Tibial artery (tissue), 4 donors: ENCODE data around the gene HS1BP3.

Source experiments
- DNase-seq, 2 donors: peaks; one replicate each; pipeline ENCODE4 v3.0.0-alpha.2; 2019
- H3K27ac ChIP-seq, 2 donors: fragments of 200-600 bp; sonication (generic) in 1 of 2; 1 replicate in 1 of 2; 2 replicates in 1 of 2; pipeline ENCODE4 v1.5.1; 2018 to 2019; ENCODE audit warnings: mild to moderate bottlenecking in 1 of 2
- H3K27me3 ChIP-seq, 2 donors: fragments of 200-600 bp; sonication (generic) in 1 of 2; one replicate each; pipeline versions ENCODE4 v1.5.1 to v1.6.0; 2016 to 2019
- H3K36me3 ChIP-seq, 3 donors: fragments of 200-600 bp; sonication (generic) in 2 of 3; one replicate each; pipeline ENCODE4 v1.5.1; 2016 to 2019; ENCODE audit warnings: mild to moderate bottlenecking in 2 of 3
- H3K4me1 ChIP-seq, 4 donors: fragments of 200-600 bp; sonication (generic) in 2 of 4; 1 replicate in 3 of 4; 2 replicates in 1 of 4; pipeline ENCODE4 v1.5.1; 2016 to 2019
- H3K4me3 ChIP-seq, 2 donors: fragments of 200-600 bp; sonication (generic) in 1 of 2; 1 replicate in 1 of 2; 2 replicates in 1 of 2; pipeline ENCODE4 v1.5.1; 2018 to 2019; ENCODE audit warnings: mild to moderate bottlenecking in 2 of 2
- H3K9me3 ChIP-seq, 3 donors: fragments of 200-600 bp; sonication (generic) in 1 of 3; one replicate each; pipeline ENCODE4 v1.5.1; 2016 to 2019
- intact Hi-C: fragments of 100-400 bp; cut with DNase I; formaldehyde crosslinking; loops from one replicate; pipeline ENCODE4 v1.15.0; 2023; ENCODE audit warnings: low total_unique reads
- TF ChIP-seq, protein P1 (sequence below), 2 experiments: fragments of 200-600 bp in 1 of 2; fragments of 450-650 bp in 1 of 2; IDR thresholded peaks; one replicate each; pipeline ENCODE4 v1.5.1; 2017 to 2019; ENCODE audit warnings: antibody characterized with exemption in 2 of 2, mild to moderate bottlenecking in 1 of 2, moderate library complexity in 1 of 2

HS1BP3 gene, protein sequence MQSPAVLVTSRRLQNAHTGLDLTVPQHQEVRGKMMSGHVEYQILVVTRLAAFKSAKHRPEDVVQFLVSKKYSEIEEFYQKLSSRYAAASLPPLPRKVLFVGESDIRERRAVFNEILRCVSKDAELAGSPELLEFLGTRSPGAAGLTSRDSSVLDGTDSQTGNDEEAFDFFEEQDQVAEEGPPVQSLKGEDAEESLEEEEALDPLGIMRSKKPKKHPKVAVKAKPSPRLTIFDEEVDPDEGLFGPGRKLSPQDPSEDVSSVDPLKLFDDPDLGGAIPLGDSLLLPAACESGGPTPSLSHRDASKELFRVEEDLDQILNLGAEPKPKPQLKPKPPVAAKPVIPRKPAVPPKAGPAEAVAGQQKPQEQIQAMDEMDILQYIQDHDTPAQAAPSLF

DNA sequence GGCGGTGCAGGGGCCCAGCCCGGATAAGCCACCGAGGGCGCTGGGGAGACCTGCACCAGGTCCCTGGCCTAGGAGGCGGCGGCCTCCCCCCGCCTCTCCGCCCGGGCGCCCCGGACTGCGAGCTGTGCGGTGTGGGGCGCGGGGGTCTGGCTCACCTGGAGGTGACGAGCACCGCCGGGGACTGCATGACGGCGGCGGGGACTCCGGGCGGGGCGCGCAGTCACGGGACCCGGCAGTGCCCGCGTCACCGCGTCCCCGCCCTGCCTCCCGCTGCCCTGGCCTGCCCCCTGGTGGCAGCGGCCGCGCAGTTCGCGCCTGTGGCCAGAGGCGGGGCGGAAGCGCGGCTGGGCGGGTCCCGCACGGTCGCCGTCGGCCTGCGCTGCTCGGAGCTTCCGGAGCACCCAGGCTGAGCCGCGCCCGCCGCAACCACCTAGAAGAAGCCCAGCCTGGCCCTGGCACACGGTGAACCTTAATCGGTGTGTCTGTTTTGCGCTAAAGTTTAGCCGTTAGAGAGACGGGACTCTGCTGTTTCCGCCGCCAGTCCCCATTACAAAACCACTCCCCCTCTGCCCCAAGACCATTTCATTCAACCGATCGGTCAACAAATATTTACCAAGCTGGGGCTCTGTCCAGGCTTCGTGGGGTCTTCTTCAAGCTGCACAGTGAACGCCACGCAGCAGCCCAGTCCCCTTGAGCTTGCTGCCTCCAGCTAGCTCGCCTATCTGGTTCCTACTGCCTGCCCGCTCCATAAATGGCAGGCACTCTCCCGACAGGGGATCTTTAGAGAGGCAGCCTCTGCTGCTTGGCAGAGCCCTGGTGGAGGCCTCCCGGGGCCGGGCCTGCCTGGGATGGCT, at the start of gene HS1BP3:
Gene HS1BP3 (minus strand): TSS at position 222 of the 854 bp plus-strand sequence. CDS start 35 bp downstream, at position 187.
- Histone ChIP-seq H3K27ac (peak within 1 kb of the TSS; percentile 98), H3K36me3 (peaks cover 0 to 11% (median 8%) of the 10 kb centered on the region in 3 donors), H3K9me3 (no peaks in the 10 kb centered on the region), H3K27me3 (no peaks in the 10 kb centered on the region), H3K4me1 (peaks cover 0 to 50% (median 37%) of the 10 kb centered on the region in 4 donors), H3K4me3 (peak within 1 kb of the TSS; percentile 92 to 97)
- intact Hi-C loops = no loop called here
- DNase-seq = peak; percentile 79 to 94
- TF ChIP-seq, protein P1, sequence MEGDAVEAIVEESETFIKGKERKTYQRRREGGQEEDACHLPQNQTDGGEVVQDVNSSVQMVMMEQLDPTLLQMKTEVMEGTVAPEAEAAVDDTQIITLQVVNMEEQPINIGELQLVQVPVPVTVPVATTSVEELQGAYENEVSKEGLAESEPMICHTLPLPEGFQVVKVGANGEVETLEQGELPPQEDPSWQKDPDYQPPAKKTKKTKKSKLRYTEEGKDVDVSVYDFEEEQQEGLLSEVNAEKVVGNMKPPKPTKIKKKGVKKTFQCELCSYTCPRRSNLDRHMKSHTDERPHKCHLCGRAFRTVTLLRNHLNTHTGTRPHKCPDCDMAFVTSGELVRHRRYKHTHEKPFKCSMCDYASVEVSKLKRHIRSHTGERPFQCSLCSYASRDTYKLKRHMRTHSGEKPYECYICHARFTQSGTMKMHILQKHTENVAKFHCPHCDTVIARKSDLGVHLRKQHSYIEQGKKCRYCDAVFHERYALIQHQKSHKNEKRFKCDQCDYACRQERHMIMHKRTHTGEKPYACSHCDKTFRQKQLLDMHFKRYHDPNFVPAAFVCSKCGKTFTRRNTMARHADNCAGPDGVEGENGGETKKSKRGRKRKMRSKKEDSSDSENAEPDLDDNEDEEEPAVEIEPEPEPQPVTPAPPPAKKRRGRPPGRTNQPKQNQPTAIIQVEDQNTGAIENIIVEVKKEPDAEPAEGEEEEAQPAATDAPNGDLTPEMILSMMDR (IDR thresholded peaks at IDR 0.05) = peak; percentile 79 to 99

DNA sequence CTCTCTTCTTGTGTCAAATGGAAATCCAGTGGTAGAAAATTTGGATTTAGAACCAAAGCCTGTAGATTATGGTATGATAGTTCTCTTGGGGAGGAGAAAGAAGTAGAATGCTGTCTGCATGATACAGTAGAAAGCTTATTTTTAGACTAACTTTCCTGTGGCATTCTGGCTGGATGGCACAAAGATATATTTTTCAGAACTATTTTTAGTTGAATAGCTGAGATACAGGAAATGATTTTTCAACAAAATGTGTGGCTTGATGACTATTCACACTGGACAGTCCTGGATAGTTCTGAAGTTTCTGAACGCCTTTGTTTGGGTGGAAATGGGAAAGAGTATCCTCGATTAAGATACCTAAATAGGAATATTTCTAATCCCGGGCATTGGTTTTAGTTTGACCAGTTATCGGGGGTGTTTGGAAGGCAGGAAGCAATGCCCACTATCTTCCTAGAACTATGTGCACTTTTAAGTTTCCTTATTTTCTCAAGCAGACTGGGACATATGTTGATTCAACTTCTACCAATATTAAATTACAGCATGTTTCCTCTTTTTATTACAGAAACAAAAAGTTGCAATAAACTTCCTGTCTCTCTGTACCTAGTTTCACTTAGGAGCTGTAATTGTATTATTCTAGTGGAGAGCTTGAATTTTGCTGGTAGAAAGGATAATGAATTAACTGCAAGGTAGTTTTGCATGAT, 48.2 kb upstream of the HS1BP3 start:
- Histone ChIP-seq H3K4me1 (peaks cover 0 to 53% (median 8%) of the 10 kb centered on the region in 4 donors), H3K36me3 (no peaks in the 10 kb centered on the region), H3K9me3 (no peaks in the 10 kb centered on the region), H3K27ac (peak overlapping the region in 1 of 2 donors; percentile 48), H3K4me3 (peak overlapping the region; percentile 10 to 11), H3K27me3 (no peaks in the 10 kb centered on the region)
- no peak for DNase-seq
- TF ChIP-seq, protein P1 (IDR thresholded peaks at IDR 0.05) = no peak
- intact Hi-C loops = no loop called here

DNA sequence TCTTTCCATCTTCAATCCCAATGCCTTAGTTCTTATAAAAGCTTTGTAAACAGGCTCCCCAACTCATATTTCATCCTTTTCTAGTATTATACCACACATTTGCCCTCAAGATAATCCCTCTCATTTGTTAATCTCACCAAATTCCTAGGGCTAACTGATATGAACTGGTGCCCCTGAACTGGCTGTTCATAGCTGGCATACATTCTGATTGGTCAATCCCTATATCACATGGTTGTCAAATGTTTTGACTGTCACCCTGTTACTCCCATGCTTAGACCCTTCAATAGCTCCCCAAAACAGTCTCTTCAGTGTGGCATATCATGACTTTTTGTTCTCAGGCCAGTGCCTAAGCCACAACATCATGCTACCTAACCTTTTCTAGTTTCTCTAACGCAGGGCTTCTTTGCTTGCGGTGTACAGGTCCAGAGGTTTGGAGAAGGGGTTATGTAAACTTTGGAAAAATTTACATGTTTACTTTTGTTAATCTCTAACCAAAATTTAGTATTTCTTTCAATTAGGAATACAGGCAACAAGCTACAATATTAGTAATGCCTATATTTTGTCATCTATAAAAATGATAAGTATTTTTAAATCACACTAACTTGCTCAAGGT, 46.5 kb upstream of the HS1BP3 start:
- no peak overlapping the region for H3K27ac ChIP-seq
- no peak for DNase-seq
- TF ChIP-seq, protein P1 (IDR thresholded peaks at IDR 0.05) = no peak
- intact Hi-C loops = no loop called here
- H3K9me3 ChIP-seq = no peaks in the 10 kb centered on the region
- peaks cover 0 to 48% (median 8%) of the 10 kb centered on the region in 4 donors for H3K4me1 ChIP-seq
- H3K36me3 ChIP-seq = peaks cover 0 to 15% (median 4%) of the 10 kb centered on the region in 3 donors
- H3K4me3 ChIP-seq = no peak overlapping the region
- H3K27me3 ChIP-seq = no peaks in the 10 kb centered on the region

DNA sequence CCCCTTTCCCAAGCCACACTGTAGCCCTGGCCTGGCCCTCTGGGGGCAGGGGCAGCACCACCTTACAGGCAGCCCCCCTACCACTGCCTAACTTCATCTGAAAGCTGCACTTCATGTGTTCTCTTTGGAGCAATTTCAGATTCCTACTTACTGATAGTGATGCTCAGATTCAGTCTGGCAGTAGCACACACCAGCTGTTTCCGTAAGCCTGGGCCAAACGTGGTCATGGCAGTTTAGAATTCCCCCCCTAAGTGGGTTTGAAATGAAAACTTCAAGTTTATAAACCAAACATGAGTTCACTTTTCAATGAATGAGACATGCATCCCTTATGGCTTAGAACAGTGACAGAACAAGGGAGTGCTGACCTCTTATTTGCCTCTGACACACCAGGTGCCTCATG, 45.5 kb upstream of the HS1BP3 start:
- Histone ChIP-seq H3K27me3 (no peaks in the 10 kb centered on the region), H3K4me3 (no peak overlapping the region), H3K36me3 (peaks cover 0 to 15% (median 4%) of the 10 kb centered on the region in 3 donors), H3K4me1 (peaks cover 0 to 39% (median 8%) of the 10 kb centered on the region in 4 donors), H3K27ac (no peak overlapping the region), H3K9me3 (no peaks in the 10 kb centered on the region)
- intact Hi-C loops = no loop called here
- TF ChIP-seq, protein P1 (IDR thresholded peaks at IDR 0.05) = no peak
- DNase-seq = no peak

DNA sequence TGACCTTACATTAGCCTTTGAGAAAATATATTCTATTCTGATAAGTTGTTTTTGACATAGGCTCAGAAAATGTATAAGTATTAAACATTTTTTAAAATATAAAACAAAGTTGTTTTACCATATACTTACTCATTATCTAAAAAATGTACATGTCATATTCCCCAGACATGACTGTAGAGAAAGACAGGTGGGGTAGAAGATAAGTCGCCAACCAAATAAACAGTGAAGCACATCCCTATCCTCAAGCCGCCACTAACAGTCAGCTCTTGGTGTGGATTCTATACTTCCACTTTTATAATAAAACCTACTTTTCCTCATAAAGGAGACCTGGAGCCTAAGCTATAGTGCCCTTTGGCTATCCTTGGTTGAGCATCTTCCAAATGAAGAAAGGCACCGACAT, 42.4 kb upstream of the HS1BP3 start:
- no peak for DNase-seq
- Histone ChIP-seq H3K4me3 (no peak overlapping the region), H3K27me3 (no peaks in the 10 kb centered on the region), H3K27ac (no peak overlapping the region), H3K4me1 (peaks cover 0 to 17% (median 1%) of the 10 kb centered on the region in 4 donors), H3K36me3 (peaks cover 0 to 20% (median 4%) of the 10 kb centered on the region in 3 donors), H3K9me3 (no peaks in the 10 kb centered on the region)
- intact Hi-C loops = no loop called here
- TF ChIP-seq, protein P1 (IDR thresholded peaks at IDR 0.05) = no peak
